ENCODE measurements around the gene ORMDL1.

GRCh38 chr2:189818249-189819038, 34.3 kb upstream of the ORMDL1 start:
- TF ChIP-seq CTCF (IDR thresholded peaks at IDR 0.05) = no peak
- no peak for TF ChIP-seq POLR2A (IDR thresholded peaks at IDR 0.05)
- TF ChIP-seq EP300 (IDR thresholded peaks at IDR 0.05) = no peak
- no peak for TF ChIP-seq POLR2AphosphoS5 (IDR thresholded peaks at IDR 0.05)

Measured in suprapubic skin (tissue), 4 donors.